Fibroblast of lung (primary cell): ENCODE measurements around the gene CLEC12A.

Source experiments
- EZH2 ChIP-seq: IDR thresholded peaks from 2 replicates; pipeline ENCODE4 v1.5.1; 2012; ENCODE audit warnings: low read length, control low read depth, mild to moderate bottlenecking; ENCODE audit errors: missing control alignments
- TF ChIP-seq, protein P1 (sequence below), 2 donors: IDR thresholded peaks in 1 of 2; conservative IDR thresholded peaks in 1 of 2; 1 replicate in 1 of 2; 2 replicates in 1 of 2; pipeline ENCODE4 v1.5.1; 2011 to 2012; ENCODE audit warnings: low read length in 2 of 2, control low read depth in 1 of 2, inconsistent platforms in 1 of 2, low read depth in 1 of 2, mild to moderate bottlenecking in 1 of 2

DNA sequence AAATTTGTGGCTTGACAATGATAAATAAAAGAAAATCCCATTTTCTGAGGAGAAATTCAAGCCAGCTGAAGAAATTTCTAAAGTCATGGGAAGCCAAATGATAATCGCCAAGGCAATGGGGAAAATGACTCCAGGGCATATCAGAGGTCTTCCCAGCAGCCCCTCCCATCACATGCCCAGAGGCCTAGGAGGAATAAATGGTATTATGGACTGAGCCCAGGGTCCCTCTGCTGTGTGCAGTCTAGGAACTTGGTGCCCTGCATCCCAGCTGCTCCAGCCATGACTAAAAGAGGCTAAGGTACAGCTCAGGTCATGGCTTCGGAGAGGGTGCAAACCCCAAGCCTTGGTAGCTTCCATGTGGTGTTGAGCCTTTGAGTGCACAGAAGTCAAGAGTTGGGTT, 4.4 kb downstream of the CLEC12A start:
- no peak for TF ChIP-seq EZH2
- TF ChIP-seq, protein P1, sequence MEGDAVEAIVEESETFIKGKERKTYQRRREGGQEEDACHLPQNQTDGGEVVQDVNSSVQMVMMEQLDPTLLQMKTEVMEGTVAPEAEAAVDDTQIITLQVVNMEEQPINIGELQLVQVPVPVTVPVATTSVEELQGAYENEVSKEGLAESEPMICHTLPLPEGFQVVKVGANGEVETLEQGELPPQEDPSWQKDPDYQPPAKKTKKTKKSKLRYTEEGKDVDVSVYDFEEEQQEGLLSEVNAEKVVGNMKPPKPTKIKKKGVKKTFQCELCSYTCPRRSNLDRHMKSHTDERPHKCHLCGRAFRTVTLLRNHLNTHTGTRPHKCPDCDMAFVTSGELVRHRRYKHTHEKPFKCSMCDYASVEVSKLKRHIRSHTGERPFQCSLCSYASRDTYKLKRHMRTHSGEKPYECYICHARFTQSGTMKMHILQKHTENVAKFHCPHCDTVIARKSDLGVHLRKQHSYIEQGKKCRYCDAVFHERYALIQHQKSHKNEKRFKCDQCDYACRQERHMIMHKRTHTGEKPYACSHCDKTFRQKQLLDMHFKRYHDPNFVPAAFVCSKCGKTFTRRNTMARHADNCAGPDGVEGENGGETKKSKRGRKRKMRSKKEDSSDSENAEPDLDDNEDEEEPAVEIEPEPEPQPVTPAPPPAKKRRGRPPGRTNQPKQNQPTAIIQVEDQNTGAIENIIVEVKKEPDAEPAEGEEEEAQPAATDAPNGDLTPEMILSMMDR (conservative IDR thresholded peaks at IDR 0.05 in 1 of 2, IDR thresholded peaks at IDR 0.05 in 1 of 2; ENCODE audit: low read depth in 1 of 2, low read length in 2 of 2) = no peak
